HG03439 (cell line): ENCODE results near the gene ZNF580.
A peak's percentile ranks its signal among the peaks of the same experiment; 100 is the strongest.

Experiments used
- ATAC-seq: cut with Tn5 transposase; IDR thresholded peaks from one replicate; pipeline ENCODE4 v1.9.1; 2021; ENCODE audit warnings: mild to moderate bottlenecking, moderate library complexity; ENCODE audit not compliant: unreplicated experiment

Gene ZNF580

DNA sequence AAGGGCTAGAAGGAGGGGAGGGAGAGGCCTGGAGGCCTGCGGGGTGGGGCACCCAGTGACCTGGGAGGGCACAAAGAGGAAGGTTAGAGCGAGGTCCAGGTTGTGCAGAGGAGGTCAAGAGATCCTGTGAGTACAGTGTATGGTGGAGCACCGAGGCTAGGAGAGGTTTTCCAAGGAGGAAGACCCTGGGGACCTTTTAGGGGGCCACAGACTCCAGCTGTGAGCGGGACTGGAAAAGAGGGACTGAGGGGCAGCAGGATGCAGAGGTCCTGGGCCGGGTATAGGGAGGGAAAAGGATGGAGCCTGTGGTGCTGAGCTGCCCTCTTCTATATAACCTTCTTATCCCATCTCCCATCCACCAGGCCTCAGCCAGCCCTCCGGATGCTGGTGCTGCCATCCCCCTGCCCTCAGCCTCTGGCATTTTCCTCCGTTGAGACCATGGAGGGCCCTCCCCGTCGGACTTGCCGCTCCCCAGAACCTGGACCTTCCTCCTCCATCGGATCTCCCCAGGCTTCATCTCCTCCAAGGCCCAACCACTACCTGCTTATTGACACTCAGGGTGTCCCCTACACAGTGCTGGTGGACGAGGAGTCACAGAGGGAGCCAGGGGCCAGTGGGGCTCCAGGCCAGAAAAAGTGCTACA, 3.5 kb downstream of the ZNF580 start:
- no peak for ATAC-seq

DNA sequence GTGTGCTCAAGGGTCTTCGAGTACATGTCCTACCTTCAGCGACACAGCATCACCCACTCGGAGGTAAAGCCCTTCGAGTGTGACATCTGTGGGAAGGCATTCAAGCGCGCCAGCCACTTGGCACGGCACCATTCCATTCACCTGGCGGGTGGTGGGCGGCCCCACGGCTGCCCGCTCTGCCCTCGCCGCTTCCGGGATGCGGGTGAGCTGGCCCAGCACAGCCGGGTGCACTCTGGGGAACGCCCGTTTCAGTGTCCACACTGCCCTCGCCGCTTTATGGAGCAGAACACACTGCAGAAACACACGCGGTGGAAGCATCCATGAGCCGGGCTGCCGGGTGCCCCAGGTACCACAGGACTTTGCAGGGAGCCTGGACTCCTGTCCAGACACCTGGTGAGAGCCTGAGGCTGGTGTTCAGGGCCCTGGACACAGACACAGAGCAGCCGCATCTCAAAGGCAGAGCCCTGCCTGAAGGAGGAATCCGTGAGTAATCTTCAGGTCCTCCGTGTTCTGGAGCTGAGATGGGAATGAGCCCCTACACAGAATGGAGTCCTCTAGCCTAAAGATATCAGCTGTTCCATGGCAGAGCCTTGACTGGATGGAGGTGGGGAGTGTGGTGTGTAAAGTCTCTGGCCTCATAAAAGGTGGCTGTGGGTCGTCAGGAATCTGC, 4.2 kb downstream of the ZNF580 start:
- ATAC-seq = no peak

DNA sequence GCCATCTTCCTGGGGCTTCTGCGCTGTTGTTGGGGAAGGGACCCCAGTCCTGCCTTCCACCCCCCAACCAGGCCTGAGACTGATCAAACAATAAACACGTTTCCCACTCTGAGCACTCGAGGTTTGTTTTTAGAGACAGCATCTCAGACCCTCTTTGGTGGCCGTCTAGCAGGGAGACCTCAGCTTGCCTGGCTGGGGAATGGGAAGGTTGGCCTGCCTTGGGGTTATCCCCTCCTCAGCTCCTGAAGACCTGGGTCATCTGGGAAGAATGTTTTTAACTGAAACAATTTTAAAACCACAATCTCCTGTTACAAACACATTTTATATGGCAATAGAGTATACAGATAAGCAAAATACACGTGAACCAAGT, 4.7 kb downstream of the ZNF580 start:
- ATAC-seq = no peak

DNA sequence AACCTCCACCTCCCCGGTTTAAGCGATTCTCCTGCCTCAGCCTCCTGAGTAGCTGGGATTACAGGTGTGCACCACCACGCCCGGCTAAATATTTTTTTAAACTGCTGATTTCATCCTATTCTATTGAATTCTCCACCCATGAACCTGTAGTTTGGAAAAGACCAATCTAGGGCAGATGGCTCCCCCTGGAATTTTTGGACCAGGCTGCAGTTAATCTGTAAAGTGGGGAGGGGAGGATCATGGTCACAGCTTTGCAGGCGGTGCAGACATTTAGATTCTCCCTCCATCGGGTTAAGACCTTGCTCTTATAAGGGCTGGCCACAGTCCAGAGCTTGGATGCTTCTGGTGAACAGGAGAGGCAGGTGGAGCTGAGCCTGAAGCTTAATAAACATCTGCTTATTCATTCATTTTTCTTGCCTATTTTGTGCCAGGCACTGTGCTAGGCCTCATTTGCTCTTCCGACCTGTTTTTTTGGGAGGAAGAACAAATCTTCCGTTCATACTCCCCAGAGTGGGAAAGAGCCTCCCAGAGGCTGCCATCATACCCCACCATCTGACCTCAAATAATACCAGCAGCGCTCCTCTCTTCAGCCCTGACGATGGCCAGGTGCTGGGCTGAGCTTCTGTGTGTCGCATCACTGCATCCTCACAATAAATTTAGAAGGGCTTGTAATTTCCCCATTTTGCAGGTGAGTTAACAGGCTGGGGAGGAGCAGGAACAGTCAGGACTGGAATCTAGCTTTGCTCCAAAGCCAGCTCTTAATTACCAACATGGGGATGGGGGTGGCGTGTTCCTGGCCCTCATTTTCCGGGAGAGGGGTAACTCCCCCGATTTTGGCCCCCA, 6.3 kb downstream of the ZNF580 start:
- ATAC-seq = no peak

DNA sequence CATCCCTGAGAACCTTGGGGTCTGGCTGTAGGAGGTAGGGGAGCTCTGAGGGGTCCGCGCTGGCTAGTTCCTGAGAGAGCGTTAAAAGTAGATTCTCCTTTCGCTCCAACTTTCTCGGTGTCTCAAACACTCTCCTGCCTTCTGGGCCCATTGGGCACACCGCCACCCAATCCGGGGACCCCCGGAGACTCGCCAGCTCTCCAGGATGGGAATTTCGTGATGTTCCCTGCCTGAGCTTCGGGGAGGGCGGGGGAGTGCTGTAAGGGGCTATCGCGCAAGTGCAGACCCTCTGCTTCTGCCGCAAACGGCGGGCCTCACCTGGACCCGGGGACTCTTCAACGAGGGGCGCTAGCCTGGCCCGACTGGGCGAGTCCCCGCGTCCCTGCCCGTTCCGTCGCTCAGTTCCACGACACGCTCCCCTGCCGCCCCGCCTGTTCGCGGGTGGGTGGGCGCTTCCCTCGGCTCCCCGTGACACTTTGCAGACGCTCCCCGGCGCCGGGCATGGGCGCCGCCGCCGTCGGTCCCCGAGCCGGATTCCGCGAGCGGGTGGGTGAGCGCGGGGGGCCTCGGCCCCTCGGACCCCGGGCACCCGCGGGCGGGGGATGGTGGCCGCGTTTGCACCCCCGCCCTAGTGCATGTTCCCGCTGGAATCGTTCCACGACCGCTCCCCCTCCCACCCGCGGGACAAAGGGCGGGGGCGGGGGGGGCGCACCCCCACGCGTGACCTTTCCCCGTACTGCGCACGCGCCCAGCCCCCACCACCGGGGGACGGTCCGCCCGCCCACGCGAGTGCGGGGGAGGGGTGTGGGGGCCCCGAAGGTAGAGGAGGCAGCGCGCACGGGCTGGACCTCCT, 7.2 kb downstream of the ZNF580 start, which contains the start of gene CCDC106:
Gene CCDC106, plus strand, starts transcription at position 481 of the 853 bp plus-strand sequence. CDS start 835 bp downstream, outside the sequence.
- ATAC-seq = no peak

DNA sequence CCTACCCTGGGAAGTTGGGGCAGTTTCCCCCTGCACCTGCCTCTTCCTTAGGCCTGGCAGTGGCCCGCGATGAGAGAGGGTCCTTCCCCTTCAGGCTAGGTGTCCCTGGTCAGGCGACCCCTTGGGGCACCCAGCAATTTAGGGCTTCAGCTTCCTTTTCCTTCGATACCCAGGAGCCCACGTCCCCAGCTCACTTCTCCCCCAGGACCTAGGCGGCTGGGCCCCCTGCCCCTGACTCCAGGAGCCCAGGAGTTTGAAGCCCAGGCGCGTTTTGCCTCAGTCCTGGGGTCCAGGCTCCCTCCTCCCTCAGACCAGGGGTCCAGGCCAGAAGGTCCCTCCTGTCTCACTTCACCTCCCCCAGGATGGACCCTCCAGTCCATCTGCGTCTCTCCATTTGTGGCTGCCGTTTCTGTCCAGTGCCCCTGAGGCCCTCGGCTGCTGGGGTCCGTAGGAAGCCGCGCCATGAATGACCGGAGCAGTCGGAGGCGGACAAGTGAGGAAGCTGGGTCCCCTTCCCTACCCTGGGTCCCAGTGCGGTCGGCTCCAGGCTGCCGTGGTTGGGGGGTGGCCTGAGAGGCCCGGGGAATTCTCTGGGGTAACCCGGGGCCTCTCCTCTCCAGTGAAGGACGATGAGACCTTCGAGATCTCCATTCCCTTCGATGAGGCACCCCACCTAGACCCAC, 7.9 kb downstream of the ZNF580 start:
- ATAC-seq = no peak

DNA sequence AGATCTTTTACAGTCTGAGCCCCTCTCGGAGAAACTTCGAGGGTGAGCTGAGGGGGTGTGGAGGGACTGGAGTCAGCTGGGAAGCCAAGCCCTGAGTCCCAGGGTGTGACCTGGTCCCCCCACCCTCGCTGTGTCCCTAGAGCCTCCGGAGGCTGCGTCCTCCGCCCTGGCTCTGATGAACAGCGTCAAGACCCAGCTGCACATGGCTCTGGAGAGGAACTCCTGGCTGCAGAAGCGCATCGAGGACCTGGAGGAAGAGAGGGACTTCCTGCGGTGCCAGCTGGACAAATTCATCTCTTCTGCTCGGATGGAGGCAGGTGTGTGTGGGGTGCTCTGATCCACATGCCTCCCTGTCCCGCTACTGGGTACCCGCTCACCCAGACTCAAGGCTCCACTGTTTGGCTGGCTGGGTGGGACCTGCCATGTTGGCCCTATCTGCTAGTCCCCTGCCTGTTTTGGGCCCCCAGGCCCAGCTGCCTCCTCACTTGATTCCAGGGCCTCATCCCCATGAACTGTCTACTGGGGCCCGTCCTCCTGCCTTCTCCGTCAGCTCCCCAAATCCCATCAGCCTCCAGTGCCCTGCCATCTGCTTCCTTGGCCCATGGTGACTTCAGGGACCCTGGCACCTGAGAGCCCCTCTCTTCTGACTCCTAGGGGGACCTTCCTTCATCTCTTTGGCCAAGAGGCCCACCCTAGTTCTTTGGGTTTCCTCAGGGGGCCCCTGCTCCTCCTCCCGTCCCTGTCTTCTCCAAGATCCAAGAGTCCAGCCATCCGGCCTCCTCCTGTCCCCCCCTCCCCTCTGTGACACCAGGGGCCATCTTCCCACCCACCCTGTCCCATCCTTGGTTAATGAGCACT, 8.7 kb downstream of the ZNF580 start:
- no peak for ATAC-seq

DNA sequence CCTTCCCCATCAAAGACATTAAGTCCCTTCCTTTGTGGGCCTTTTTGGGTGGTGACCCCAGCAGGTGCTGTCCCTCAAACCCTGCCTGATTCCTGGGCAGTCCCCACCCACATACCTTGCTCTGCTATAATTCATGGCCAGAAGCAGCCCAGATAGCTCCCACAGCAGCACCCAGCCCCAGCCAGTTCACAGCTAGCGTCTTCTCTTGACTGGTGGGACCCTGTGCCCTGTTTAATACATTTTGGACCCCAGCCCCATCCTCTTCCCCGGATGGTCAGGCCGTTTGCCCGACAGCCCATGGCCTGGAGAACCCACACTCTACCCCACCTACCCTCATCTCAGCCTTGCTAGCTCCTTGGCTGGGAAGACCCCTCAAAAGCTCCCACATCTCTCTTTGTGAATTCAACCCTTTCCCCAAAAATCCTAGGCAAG, 9.3 kb downstream of the ZNF580 start:
- ATAC-seq = no peak

DNA sequence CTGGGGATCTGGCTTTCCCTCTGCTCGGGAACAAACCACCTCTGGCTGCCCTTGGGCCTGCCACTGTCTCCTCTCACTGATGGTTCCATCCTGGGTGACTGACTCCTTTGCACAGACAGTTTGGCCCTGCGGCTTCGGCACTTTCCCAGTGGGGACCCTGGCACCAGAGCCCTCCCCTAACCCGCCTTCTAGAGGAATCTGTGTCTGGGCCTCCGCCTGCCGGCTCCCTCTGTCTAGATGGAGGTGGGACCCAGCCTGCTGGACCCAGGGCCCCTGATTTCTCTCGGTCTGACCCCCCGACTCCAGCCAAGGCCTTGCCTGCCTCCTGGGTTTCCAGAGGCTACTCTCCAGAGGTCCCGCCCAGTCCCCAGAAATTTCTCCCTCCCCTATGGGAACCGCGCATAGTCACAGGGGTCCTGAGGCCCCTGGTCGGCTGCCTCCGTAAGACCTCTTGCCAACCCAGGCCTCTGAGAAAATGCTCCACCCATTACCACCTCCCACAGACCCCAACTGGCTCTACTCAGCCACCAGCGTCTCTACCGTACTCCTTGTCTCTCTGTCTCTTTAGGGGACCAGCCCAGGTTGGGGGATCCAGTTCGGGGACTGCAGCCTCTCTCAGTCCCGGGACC, 9.9 kb downstream of the ZNF580 start:
- ATAC-seq = no peak

DNA sequence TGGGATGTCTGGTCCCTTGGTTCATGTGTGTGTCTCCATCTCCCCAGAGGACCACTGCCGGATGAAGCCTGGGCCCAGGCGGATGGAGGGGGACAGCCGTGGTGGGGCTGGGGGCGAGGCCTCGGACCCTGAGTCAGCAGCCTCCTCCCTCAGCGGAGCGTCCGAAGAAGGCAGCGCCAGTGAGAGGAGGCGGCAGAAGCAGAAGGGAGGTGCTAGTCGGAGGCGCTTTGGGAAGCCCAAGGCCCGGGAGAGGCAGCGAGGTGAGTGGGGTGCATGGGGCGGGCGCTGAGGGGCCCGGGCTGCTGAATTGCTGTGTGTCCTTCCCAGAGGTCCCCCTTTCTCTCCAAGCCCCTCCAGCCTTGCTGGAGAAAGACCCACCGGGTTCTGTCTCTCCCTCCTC, 10.4 kb downstream of the ZNF580 start:
- no peak for ATAC-seq

DNA sequence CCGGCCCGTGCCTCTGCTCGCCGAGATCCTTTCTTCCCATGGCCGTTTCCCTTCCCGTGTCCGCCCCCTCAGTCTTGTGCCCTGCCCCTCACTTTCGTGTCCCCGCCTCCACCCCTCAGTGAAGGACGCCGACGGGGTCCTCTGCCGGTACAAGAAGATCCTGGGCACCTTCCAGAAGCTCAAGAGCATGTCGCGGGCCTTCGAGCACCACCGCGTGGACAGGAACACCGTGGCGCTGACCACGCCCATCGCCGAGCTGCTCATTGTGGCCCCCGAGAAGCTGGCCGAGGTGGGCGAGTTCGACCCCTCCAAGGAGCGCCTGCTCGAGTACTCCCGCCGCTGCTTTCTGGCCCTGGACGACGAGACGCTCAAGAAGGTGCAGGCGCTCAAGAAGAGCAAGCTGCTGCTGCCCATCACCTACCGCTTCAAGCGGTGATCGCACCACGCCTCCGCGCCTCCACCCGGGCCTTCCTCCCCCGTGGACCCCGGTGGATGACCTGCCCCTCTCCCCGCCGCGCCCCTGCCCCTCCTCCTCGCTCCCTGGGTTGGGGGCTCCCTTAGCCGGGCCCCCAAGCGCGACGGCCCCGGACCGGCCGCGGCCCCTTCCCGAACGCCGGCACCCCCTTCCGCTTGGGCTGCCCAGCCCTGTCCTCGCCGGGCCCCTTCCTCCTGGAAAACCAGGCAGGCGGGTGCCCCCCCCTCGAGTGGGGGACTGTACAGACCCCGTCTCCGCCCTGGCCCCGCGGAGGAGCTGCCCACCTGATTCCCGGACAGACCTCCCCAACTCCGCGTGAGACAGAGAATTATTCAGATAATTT, 11.7 kb downstream of the ZNF580 start:
- no peak for ATAC-seq

DNA sequence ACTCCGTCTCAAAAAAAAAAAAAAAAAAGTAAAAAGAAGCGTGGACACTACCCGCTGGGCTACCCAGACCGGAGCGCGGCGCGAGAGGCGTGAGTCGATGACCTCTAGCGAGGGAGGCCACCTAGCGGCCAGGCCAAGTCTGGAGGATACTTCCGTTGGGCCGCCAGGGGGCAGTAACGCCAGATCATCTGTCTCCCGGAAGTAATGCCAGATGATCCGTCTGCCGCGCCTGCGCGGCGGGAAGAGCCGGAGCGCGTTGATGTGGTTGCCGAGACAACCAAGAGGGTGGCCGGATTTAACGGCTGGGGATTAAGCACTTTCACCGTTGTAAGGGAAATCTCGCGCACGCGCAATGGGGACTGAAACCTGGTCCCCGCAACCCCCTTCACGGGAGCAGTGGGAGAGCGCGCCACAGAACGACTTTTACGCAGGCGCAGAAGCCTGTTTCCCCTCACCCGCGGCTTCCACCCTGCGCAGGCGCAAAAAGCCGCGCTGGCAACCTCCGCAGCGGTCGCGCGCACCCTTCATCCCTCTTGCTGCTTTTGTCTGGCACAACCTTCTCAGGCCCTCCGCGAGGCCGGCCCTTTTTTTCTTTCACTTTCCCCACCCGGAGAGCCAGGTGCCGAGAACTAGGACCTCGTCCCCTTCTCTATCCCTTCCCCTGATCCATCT, 13.0 kb downstream of the ZNF580 start:
- peak; percentile 43 for ATAC-seq

DNA sequence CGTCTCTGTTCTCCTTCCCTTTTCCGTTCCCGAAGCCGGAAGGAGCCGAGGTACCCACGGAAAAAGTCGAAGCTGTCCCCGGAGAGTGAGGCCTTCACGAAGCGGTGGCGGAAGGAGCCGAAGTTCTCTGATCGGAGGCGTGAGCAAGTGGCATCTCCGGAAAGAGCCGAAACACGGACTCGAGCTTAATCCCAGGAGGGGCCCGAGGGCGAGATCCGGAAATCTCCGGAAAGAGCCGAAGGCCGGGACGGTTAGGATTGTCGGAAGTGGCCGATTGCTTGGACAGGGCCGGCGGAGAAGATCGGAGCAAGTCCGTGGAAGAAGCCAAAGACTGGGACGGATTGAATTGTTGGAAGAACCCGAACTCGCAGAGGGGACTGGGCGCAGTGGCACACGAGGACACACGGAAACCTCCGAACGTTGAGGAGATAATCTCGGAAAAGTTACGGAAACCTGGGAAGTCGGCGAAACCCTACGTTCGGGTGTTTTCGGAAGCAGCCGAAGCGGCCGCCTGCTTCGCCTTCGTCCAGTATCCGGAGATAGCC, 13.6 kb downstream of the ZNF580 start:
- peak; percentile 62 for ATAC-seq

DNA sequence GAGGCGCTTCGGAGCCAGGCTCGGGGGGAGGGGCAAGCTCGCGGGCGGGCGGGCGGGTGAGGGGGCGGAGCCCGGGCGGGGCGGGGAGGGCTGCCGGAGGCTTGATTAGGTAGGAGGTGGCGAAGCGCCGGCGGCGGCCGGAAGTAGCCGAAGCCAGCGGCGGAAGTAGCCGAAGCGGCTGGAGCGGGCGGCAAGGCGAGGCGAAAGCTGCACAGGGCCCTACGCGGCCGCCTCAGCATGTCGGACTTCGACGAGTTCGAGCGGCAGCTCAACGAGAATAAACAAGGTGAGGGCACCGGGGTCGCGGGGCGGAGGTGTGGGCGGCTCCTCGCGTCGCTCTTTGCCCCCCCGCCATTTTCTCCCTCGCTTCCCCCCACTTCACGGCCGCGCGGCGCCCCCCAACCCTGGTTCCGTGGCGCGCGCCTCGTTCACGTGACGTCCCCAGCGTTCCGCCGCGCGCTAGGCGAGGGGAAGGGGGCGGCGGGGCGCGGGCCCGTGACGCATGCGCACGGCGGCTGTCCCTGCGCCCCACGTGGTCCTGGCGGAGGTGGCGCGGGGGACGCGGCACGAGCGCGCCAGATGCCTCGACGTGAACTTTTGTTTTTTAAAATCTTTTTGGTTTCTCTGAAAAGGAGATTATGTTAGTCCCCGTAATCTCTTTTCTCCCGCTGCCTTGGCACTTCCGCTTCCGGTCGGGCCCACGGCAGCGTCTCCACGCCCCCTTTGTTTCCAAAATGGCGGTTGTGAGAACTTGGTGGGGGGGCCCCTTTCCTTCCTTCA, 14.3 kb downstream of the ZNF580 start, which contains the start of gene U2AF2:
Gene U2AF2, plus strand, starts transcription at position 168 of the 780 bp plus-strand sequence. Its CDS starts 70 bp downstream, at position 238.
- peak; percentile 26 for ATAC-seq

DNA sequence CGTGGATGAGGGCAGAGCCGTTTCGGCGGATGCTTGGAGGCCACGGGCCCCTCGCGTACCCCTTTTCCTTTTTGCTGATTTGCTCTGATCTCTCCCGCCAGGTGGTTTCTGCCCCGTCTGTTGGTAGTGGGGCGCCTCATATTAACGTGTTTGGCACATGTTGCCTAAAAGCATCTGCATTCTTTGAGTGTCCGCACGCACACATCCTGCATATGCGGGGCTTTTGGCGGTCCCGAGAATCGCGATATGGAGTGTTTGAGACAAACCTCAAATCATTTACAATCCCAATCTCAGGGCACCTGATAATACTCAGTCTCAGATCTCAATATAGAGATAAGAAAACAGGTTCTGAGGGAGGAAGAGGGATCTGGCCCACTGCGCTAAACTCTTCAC, 14.8 kb downstream of the ZNF580 start:
- no peak for ATAC-seq

DNA sequence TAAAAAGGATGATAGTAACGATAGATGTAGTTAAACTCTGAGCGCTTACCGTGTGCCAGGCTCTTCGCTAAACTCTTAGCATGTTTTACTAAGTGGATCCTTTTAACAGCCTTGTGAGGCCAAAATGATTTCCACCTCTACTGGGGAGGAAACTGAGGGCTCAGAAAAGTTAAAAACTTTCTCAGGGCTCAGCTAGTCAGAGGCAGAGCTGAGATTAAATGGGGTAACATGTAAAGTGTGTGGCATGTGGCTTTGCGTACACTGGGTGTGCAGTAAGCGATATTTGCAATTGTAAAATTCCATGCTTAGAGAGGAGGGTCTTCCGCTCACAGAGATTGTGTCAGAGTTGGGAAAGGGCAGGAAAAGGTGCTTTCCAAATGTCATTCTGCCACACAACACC, 15.8 kb downstream of the ZNF580 start:
- no peak for ATAC-seq
